SK-N-MC (cell line): ENCODE measurements around the gene HRG.

Experiments used
- EZH2 ChIP-seq: fragments of 200-600 bp; sonication (generic); IDR thresholded peaks from one replicate; pipeline ENCODE4 v1.6.1; 2017; ENCODE audit warnings: antibody characterized with exemption
- POLR2AphosphoS5 ChIP-seq: IDR thresholded peaks from 2 replicates; pipeline ENCODE4 v1.6.1; 2012; ENCODE audit warnings: mild to moderate bottlenecking, low read depth, low read length, borderline replicate concordance

GRCh38 chr3:186696522-186696921, 30.7 kb downstream of the HRG start:
- TF ChIP-seq EZH2: no peak
- TF ChIP-seq POLR2AphosphoS5: no peak
